Kidney (tissue), 14 donors: ENCODE results near the gene SUOX. TPM values are rescaled to one million over a fixed set of nuclear protein-coding genes. Genes with fewer than 3 reads are reported as not detected.

Experiments
- DNase-seq, 5 donors: peaks; one replicate each; pipeline ENCODE4 v3.0.0-alpha.2; 2013 to 2020
- FAIRE-seq: peaks from 2 replicates; lab custom pipeline; 2012; peaks lifted over from hg19 to GRCh38; lab: Jason Lieb, UNC
- H3K27ac ChIP-seq, 2 donors: one replicate each; pipeline ENCODE4 v1.7.0; 2013; ENCODE audit warnings: low read depth in 2 of 2, low read length in 2 of 2, inconsistent platforms in 1 of 2
- H3K27me3 ChIP-seq: one replicate; pipeline ENCODE4 v1.7.1; 2013; ENCODE audit warnings: low read length, inconsistent platforms; ENCODE audit not compliant: control insufficient read depth, insufficient read depth
- H3K36me3 ChIP-seq, 3 donors: one replicate each; pipeline versions ENCODE4 v1.7.0 to v1.7.1; 2013; ENCODE audit warnings: low read length in 3 of 3, control low read depth in 1 of 3, inconsistent platforms in 1 of 3; ENCODE audit not compliant: insufficient read depth in 3 of 3, control insufficient read depth in 2 of 3
- H3K4me1 ChIP-seq, 3 donors: one replicate each; pipeline versions ENCODE4 v1.7.0 to v1.7.1; 2013; ENCODE audit warnings: low read length in 3 of 3, inconsistent platforms in 1 of 3, low read depth in 1 of 3; ENCODE audit not compliant: control insufficient read depth in 2 of 3, insufficient read depth in 2 of 3
- H3K4me3 ChIP-seq, 3 donors: one replicate each; pipeline versions ENCODE4 v1.7.0 to v1.8.1; 2013; ENCODE audit warnings: low read length in 3 of 3, control low read depth in 1 of 3, inconsistent platforms in 1 of 3
- H3K9ac ChIP-seq, 3 donors: one replicate each; pipeline versions ENCODE4 v1.7.0 to v1.7.1; 2013; ENCODE audit warnings: low read length in 3 of 3, control low read depth in 1 of 3, inconsistent platforms in 1 of 3
- H3K9me3 ChIP-seq, 3 donors: one replicate each; pipeline versions ENCODE4 v1.7.0 to v1.7.1; 2013; ENCODE audit warnings: low read length in 3 of 3, control low read depth in 1 of 3, inconsistent platforms in 1 of 3; ENCODE audit not compliant: control insufficient read depth in 2 of 3, insufficient read depth in 1 of 3
- CTCF ChIP-seq: IDR thresholded peaks from 3 replicates; pipeline ENCODE4 v1.5.1; 2012; ENCODE audit warnings: mild to moderate bottlenecking, moderate library complexity, borderline replicate concordance; ENCODE audit not compliant: insufficient read depth; ENCODE audit errors: extremely low read depth
- intact Hi-C: fragments of 100-400 bp; cut with DNase I; formaldehyde crosslinking; loops from one replicate; pipeline ENCODE4 v1.11.1; 2022
- polyA plus RNA-seq: library from polyadenylated mRNA; stranded (reverse); fragments of 350-450 nt; fragmentation: Illumina TruSeq; extraction: RNeasy Lipid Tissue Mini Kit (QIAGEN cat#74804); gene quantifications from one replicate; pipeline ENCODE4 v1.2.3, GENCODE V29; 2014; ENCODE audit warnings: low read depth, low replicate concordance; ENCODE audit not compliant: insufficient read depth
- total RNA-seq: library from RNA; stranded (reverse); fragmentation: NEBNext Ultra II Directional; extraction: Animal tissue kit (Norgen Biotek cat#: 25700); gene quantifications from one replicate; pipeline ENCODE4 v1.2.1, GENCODE V29; 2021
- donor health status: control.
- donor health status: control.
- donor health status: control.
- donor health status: control.
- donor health status: control.
- donor health status: DM: yes; HTN: yes; CAD: no.
- donor health status: Normal renal cell carcinoma (clear cell type).

The SUOX gene
- total and polyA plus RNA-seq, 2 donors from 2014 or later, result 33.1 to 61.1 TPM

GRCh38 chr12:55957106-55957859 lies 39.8 kb upstream of the SUOX start:
- H3K9me3 ChIP-seq, result no peaks in the 10 kb centered on the region
- H3K36me3 ChIP-seq, result no peaks in the 10 kb centered on the region
- FAIRE-seq (no peak), DNase-seq (no peak)
- intact Hi-C loops, result no loop called here
- no peak overlapping the region for H3K27ac ChIP-seq
- TF ChIP-seq CTCF, result no peak
- H3K9ac ChIP-seq, result no peak overlapping the region
- no peak overlapping the region for H3K4me3 ChIP-seq
- H3K4me1 ChIP-seq, result no peaks in the 10 kb centered on the region
- H3K27me3 ChIP-seq, result no peaks in the 10 kb centered on the region

GRCh38 chr12:55963760-55964159 lies 33.3 kb upstream of the SUOX start:
- H3K4me3 ChIP-seq, result no peak overlapping the region
- H3K27me3 ChIP-seq, result no peaks in the 10 kb centered on the region
- TF ChIP-seq CTCF, result no peak
- H3K9me3 ChIP-seq, result no peaks in the 10 kb centered on the region
- intact Hi-C loops, result no loop called here
- no peaks in the 10 kb centered on the region for H3K36me3 ChIP-seq
- no peak for DNase-seq
- no peak overlapping the region for H3K9ac ChIP-seq
- no peak for FAIRE-seq
- H3K27ac ChIP-seq, result no peak overlapping the region
- peaks cover 0 to 12% (median 5%) of the 10 kb centered on the region in 3 donors for H3K4me1 ChIP-seq

- DNase-seq, result peak in 2 of 5 donors; percentile 18 to 31
- Histone ChIP-seq H3K27ac (no peak overlapping the region), H3K27me3 (no peaks in the 10 kb centered on the region), H3K36me3 (no peaks in the 10 kb centered on the region), H3K9me3 (no peaks in the 10 kb centered on the region), H3K4me3 (no peak overlapping the region), H3K9ac (no peak overlapping the region), H3K4me1 (peaks cover 0 to 12% (median 5%) of the 10 kb centered on the region in 3 donors)
- FAIRE-seq, result no peak
- TF ChIP-seq CTCF, result no peak
- intact Hi-C loops, result no loop called here
Measured at GRCh38 chr12:55965240-55965639, 31.8 kb upstream of the SUOX start.
